ENCODE results near the gene ZMYND8.
A peak's percentile ranks its signal among the peaks of the same experiment; 100 is the strongest.

ZMYND8 gene

DNA sequence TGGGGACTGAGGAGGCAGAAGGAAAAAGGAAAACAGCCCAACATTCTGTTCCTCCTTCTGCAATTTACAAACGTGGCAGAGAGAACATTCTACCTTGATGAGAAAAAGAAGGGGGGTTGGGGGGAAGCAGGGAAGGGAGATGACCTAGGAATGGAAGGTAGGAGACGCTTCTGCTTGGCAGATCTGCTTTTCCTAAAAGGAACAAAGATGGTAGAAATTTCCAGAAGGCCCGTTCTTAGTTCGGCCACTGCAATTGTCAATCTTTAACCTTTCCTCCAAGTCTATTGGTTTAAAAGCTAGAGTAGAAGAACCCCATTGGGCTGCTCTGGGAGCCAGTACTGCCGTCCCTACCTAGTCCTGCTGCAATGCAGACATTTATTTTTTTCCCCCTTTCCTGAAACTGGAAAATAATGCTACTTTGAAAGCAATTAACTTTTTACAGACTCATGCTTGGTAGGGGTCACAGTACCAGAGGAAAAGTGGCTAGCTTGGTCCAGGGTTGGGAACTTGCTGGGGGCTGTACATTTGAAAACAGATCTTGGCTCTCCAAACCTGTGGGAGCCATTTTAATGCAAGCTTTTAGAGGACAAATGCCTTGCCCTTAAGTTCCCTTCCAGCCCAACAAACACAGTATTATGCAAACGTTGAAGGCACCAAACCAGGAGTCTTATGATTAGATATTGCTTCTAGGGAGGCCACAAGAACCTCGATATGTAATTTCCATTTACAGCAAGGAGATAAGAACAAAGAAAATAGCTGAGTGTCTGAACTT, 2.6 kb downstream of the ZMYND8 start:
- peak in 1 of 2 donors; percentile 68 for DNase-seq

DNA sequence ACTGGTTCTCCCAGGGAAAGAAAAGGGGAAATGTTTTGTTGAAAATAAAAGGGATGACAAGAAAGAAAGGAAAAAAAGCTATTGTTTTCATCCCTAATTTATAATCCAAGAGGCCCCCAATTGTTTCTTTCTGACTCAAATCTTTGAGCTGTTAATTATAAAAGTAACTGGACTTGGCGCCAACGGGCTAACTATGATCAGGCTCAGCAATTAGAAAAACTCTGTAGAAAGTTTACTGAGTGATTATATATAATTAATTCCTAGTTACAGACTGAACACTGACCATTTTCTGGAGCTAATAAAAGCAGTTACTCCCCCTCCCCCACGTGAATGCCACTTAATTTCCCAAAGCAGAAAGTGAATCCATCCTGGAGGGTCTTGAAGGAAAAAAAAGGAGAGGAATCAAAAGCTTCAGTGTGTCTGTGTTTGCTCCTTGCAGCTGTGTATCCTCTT, 3.2 kb downstream of the ZMYND8 start:
- peak in 1 of 2 donors; percentile 68 for DNase-seq

DNA sequence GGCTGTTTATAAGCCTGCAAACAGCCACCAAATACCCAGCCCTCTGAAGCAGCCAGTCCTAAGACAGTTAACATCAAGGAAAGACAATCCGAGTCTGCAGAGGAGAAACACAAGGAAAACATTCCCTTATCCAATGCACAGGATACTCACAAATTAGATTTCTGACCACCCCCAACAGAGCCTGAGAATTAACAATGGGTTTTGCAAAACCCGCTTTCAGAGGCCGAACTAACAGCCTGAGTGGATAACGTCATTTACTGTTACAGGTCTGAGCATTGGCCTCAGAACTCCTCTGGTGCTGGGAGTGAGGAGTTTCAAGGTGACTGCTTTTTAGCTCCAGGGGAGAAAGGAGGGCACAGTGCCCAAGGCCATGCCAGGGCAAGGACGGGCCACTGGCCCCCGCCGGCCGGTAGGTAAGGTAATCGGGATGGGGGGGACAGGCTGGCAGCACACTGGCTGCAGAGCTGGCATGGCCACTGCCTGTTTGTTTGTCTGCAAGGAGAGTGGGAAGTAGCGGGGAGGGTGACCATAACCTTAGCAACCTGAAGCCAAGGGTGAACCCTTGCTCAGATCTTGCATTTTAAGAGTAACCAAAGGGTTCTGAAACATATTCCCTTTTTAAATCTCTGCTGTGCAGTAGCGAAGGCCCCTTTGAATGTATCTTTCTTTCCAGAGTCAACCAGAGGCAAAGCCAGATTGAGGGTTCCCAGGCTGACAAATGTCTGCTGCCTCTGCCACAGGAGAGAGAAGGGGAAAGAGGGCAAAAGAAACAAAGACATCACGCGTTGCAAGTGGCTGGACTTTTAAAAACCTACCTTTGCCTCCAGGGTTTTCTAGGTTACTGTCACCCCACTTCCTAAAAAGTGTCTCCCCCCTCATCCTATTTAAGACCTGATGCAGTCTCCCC, 3.9 kb downstream of the ZMYND8 start:
- DNase-seq = peak; percentile 73 to 74

DNA sequence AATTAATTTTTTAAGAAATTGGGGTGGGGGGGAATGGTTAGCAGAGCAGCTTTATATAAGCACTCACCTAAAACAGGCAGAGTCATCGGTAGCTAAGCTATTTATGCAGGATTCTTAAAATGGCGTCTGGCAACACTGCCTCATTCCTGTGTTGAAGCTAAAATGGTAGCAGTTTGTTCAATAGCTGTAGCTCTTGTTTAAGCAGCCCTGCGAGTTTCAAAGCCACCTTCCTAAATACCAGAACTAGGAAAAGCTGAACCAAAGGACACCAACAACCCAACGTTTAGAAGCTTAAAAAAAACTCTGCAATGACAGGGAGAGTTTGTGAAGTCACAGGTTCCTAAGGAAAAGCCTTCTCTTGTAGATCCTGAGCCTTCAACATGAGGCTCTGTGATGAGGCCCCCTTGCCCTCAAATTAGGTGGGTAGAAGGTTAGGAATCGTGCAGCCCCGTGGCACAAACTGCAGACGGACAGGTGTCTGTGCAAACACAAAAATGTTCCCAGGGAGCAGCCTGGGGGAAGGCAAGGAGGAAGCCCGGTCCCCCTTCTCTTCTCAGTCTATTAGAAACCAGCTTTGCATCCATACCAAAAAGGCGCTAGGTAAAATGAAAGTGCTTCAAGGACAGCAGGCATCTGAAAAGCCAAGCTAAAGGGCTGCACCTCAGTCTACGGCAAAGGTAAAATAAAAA, 4.7 kb downstream of the ZMYND8 start:
- DNase-seq = peak; percentile 65 to 73

DNA sequence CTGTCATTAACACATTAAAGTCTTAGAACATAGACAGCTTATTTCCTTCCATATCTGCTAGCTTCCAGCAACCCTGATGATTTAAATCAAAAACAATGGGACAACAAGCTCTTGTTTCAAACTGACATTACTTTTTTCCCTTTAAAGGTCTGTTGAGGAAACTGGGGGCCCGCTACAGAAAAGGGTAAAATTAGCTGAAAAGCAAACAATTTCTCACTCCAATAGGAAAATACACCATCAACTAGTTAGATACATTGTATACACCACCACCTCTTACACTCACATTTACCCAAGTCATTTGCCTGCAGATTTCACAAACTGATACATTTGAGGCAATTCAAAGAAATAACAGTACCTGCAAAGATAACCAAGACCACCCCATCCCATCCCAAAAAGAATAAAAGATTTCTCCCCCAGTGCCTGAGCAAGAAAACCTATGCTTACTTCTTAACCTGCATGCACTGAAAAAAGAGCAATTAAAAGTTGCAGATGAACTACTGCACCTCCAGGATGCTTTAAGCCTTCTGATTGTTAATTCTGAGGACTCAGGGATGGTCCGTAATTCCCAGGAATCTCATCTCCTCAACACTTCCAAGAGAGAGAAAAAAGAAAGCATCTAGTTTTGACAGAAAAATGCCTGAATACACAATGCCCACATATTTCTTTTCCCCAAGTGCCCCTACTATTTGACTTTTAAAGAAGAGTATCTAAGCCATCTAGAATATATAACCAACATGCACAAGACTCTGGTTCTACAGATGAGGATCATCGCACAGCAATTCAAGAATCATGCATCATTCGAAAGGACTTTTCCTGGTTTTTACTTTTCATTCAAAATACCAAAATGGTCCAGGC, 5.6 kb downstream of the ZMYND8 start:
- DNase-seq = peak in 1 of 2 donors; percentile 42

DNA sequence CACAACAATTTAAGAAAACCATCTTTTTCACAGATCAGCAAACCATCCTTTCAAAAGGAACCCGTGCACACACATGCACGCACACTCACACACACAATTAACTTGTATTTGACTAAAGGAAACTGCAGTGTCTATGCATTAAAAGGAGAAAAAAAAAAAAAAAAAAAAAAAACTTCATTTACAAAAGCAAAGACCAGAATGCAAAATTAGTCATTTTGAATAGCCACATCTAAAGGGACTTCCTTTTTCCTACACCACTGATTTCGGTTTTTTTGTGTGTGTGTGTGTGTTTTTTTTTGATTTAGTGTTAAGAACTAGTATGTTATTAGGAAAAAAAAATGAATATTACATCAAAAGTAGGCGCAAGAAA, 6.3 kb downstream of the ZMYND8 start:
- no peak for DNase-seq

DNA sequence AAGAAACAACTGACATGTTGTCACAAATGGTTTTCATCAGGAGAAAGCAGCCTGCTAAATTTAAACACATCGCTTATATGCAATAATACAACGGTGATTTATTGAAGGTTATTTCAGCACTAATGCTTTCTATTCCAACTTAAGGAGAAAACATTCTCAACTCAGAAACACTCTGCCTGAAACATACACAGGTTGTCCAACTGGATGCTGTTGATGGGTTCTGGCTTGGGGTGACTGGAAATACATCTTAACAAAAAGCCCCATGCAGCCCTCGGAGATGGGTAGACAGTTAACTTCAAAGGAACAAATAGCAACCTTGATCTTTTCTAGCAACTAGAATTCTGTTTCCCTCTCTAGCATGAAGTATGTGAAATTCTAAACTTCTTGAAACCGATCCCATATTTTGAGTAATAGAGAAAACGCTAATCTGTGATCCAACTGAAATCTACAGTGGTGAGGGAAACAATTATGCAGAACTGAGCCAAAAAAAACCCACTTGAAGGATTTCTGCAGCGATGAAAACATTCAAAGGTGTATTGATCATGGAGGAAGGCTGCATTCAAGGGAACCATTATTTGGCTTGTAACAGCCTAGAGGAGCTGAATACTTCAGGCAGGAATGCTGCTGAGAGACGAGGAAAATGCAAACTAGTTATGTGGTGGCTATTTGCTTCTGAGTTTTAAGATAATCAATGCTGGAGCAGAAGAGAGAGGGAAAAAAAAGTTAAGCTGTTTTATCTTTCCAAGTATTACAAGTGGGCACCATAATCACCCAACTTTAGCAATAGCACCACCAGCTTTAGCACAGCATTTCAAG, 6.9 kb downstream of the ZMYND8 start:
- no peak for DNase-seq

DNA sequence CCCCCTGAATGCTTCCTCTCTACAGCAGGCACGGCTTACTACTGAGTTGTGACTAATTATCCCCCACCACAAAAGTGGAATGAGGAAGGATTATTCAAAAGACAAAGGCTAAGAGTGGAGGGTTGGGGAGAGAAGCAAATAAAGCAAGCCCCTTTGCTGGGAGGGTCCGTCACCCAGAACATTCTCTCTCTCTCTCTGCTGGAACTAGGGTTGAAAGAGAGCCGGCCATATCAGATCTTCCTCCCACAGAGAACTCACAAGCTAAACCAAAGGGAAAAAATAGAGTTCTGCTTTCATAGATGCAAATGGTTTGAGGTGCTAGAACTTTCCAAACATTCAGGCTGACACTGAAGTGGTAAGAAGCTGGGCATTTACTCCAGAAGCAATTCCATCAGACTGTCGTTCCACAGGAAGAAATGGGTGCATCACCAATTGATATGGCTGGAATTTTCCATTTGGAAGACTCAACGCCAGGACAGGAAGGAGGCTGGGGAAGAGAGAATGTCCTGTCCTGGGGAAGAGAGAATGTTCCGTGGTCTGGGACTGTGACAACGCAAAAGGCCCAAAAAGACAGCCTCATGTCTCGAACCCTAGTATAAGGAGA, 7.9 kb downstream of the ZMYND8 start:
- peak in 1 of 2 donors; percentile 42 for DNase-seq

DNA sequence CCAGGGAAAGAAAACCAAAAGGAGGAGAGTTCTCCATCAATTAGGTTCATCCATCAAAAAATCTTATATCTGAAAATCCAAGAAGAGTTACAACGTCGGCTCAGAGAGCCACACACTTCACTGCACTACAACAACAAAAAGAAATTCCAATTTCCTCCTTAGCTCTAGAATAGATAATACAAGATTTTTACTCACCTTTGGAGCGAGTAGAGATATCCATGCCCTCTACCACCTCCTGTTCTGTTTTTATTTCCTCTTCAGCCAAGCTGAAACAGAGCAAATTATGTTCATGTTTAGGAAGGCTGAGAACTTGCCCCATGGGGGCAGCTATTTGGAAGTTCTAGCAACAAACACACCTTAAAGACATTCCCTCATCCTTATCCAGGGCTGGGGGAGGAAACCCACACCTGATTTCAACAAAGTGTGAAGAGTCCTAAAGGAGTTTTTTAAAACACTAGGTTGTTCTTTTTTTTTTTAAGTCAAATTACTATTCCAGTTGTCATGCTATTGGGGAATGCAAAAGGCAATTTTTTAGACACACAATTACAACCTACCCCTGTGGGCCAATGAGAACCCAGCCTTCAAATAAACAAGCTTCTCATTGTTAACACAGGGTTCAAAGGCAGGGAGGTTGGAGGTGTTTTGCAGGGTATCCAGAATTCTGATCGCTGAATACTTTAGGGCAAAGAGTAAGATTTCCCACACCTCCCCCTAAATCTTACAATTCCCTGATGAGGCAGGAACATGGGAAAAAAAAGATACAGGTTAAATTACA, 8.7 kb downstream of the ZMYND8 start:
- DNase-seq = no peak

DNA sequence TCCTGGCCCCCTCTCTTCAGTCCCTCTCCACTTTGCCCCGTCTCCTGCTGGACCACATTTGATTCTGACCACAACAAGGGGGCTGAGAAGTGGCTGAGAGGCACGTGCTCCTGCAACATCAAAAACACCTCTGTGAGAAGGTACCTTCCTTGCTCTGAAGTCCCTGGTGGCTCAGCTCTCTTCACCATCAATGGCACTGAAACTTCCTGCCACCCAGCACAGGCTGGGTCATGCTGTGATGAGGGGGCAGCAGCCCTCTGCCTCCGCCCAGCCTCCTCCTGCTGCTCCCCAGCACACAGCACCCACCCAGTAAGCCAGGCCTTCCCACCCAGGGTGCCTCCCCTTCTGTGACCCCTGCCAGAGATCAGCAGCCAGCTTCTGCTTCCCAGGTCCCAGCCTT, 10.3 kb downstream of the ZMYND8 start:
- no peak for DNase-seq

DNA sequence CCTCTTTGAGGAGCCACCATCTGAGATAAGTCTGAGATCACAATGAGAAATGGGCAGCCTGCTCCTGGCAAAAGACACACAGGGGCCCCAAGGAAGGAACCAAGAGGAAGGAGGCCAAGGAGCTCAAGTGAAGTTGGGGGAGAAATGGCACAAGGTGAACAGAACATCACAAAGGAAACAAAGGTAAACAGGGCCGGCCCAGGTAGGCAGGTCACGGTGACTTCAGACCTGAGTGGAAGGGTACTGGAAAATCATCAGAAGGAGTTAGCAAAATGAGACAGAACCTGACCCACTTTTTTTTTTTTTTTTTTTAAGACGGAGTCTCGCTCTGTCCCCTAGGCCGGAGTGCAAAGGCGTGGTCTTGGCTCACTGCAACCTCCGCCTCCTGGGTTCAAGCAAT, 11.3 kb downstream of the ZMYND8 start:
- no peak for DNase-seq

DNA sequence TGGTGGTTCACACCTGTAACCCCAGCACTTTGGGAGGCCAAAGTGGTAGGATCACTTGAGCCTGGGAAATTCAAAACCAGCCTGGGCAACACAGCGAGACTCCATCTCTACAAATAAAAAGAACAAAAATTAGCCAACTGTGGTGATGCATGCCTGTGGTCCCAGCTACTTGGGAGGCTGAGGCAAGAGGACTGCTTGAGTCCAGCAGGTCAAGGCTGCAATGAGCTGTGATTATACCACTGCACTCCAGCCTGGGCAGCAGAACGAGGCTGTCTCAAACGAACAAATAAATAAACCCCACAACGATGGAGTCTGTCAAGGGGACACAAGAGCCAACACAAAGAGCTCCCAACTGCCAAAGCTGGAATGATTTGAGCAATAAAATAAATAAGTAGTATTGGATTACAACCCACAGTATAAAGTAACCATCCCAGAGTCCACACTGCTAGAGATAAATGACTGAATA, 13.5 kb downstream of the ZMYND8 start:
- DNase-seq = no peak

DNA sequence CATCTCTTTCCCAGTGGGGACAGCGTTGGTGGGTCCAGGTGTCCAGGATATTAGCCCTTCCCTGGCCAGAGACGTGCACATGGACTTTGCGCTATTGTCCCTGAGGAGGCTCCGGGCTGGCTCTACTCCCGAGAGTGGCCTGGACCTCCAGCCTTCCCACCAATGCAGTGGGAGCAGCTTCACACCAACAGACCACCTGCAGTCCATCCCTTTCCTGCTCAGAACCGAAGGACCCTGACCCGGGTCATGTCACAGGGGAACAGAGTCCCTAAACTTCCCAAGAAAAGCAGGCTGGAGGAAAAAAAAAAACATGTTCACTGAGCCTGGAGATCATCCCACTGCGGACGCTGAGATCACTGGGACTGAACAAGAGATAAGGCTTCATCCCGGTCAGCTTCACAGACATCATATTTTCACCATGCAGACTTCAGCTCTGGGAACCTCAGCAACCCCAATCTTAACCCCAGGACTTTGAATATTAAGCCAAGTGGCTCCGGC, 18.3 kb downstream of the ZMYND8 start:
- no peak for DNase-seq

DNA sequence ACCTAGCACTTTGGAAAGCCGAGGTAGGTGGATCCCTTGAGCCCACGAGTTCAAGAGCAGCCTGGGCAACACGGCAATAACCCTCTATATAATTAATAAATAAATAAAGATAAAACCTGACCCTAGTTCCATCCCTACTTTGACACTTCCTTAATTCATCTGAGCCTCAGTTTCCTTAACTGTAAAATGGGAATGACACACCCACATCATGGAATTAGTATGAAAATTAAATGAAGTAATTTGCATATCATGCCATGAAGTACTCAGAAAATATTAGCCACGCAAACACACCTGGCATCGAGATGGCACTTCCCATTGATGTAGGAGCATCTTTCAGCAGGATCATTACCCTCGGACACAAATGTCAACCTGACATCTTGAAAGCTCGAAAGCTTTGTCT, 19.1 kb downstream of the ZMYND8 start:
- no peak for DNase-seq

DNA sequence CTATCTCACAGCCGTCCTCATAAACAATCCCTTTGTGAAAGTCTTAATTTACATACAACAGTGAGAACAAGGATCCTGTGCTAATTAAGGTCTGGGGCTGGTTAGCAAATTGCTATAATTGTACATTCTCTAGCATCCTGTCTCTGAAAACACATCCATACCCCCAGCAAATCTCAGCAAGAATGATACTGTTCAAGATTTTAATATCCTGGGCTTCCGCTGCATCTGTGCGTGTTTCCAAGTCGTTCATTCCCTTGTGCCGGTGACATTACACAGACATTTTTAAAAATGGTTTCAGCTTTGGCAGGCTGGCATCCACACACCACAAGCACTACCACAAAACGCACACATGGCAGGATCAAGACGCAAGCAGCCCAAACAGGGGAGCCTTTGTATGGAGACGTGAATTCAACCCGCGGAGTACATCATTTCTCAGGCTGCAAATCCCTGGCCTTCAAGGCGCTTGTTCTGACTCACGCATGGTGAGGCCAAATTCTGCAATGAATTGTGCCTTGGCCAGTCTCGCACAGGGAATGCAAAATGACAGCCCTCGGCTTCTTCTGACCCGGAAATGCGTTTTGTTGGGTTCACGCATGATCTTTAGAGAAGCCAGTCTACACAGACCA, 20.3 kb downstream of the ZMYND8 start:
- DNase-seq = peak; percentile 72 to 85

DNA sequence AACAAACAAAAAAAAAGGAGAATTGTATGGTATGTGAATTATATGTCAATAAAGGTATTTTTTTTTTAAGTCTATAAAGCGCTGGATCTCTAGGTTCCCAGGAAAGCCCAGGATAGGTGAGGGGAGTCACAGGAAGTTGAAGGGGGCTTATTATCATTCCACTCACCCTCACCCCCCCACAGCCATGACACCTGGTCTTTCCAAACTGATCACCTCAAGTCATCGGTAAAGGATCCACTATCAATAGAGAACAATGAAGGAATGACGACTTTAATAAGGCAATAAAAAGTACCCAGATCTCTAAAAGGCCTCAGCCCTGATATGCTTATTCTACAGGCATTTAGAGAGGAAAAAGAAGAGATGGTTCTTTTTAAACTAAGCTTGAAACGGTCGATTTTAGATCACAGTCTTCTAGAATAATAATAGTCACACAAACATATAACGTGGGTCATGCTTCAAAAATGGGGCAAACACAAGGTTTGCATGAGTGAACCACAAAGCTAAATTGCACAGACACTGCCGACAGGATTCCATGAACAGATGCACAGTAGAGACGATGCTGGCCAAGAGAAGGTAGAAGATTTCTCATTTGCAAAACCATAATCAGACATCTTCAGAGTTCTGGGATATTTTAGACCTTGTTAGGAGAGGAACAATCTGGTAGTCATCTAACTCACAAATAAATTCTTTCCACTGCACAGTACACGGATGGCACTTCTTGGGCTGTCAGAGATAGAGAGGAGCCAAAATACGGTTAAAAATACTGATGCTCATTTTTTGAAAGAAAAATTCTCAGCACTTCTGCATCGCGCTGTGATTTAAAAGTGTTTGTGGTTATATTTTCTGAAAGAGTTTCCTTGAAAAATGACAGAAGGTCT, 21.0 kb downstream of the ZMYND8 start:
- DNase-seq = peak in 1 of 2 donors; percentile 83

DNA sequence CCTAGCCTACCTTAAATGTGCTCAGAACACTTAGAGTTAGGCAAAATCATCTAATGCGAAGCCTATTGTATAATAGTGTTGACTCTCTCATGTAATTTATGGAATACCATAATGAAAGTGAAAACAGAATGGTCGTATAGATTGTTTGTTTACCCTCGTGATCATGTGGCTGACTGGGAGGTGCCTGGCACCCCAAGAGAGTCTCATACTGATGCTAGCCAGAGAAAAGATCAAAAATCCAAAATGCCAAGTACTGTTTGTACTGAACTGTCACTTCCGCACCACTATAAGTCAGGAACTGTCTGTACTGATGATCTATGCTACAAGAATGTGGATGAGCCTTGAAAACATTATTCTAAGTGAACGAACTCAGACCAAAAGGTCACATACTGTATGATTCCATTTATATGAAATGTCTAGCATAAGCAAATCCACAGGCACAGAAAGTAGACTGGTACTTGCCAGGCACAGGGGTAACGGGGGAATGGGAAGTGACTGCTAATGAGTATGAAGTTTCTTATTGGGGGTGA, 22.4 kb downstream of the ZMYND8 start:
- DNase-seq = peak in 1 of 2 donors; percentile 57

All from hippocampal formation (tissue), 2 donors.